ENCODE results near the gene SDE2.
A peak's percentile ranks its signal among the peaks of the same experiment; 100 is the strongest.

- TF ChIP-seq CTCF (IDR thresholded peaks at IDR 0.05 in 8 of 11, conservative IDR thresholded peaks at IDR 0.05 in 3 of 11), result no peak
- TF ChIP-seq POLR2A (IDR thresholded peaks at IDR 0.05), result no peak
- TF ChIP-seq POLR2AphosphoS5 (IDR thresholded peaks at IDR 0.05), result peak in 1 of 3 donors; percentile 37
Measured at GRCh38 chr1:225942574-225942973, 56.6 kb downstream of the SDE2 start.
